ENCODE measurements around the gene RPL7A.
"Not testable (repeated sequence)": the region's sequence is repeated elsewhere in the genome, so short reads cannot be mapped to it uniquely, and the experiment has no call there.

RPL7A gene

GRCh38 chr9:133379153-133380086 is 31.4 kb downstream of the RPL7A start:
- no peaks in the 10 kb centered on the region for H3K36me3 ChIP-seq (ENCODE audit: control insufficient read depth, insufficient read depth, low read length)
- H3K9ac ChIP-seq (ENCODE audit: low read length) = no peak overlapping the region
- H3K27me3 ChIP-seq (ENCODE audit: control insufficient read depth, insufficient read depth, low read length) = no peaks in the 10 kb centered on the region
- peaks cover 7% of the 10 kb centered on the region for H3K4me1 ChIP-seq (ENCODE audit: control insufficient read depth, insufficient read depth, low read length)
- H3K4me3 ChIP-seq (ENCODE audit: low read length) = no peak overlapping the region
- H3K27ac ChIP-seq (ENCODE audit: low read depth, low read length) = no peak overlapping the region

- H3K27ac ChIP-seq (ENCODE audit: low read depth, low read length) = no peak overlapping the region
- H3K4me3 ChIP-seq (ENCODE audit: low read length) = no peak overlapping the region
- no peaks in the 10 kb centered on the region for H3K36me3 ChIP-seq (ENCODE audit: control insufficient read depth, insufficient read depth, low read length)
- H3K9ac ChIP-seq (ENCODE audit: low read length) = no peak overlapping the region
- no peaks in the 10 kb centered on the region for H3K27me3 ChIP-seq (ENCODE audit: control insufficient read depth, insufficient read depth, low read length)
- H3K4me1 ChIP-seq (ENCODE audit: control insufficient read depth, insufficient read depth, low read length) = peaks cover 3% of the 10 kb centered on the region
Observed at GRCh38 chr9:133380734-133381133, 32.7 kb downstream of the RPL7A start.

- Histone ChIP-seq H3K9ac (ENCODE audit: low read length) (no peak overlapping the region), H3K4me3 (ENCODE audit: low read length) (no peak overlapping the region), H3K4me1 (ENCODE audit: control insufficient read depth, insufficient read depth, low read length) (no peaks in the 10 kb centered on the region), H3K36me3 (ENCODE audit: control insufficient read depth, insufficient read depth, low read length) (no peaks in the 10 kb centered on the region), H3K27ac (ENCODE audit: low read depth, low read length) (no peak overlapping the region), H3K27me3 (ENCODE audit: control insufficient read depth, insufficient read depth, low read length) (no peaks in the 10 kb centered on the region)
Observed at GRCh38 chr9:133382507-133383141, 34.6 kb downstream of the RPL7A start.

DNA sequence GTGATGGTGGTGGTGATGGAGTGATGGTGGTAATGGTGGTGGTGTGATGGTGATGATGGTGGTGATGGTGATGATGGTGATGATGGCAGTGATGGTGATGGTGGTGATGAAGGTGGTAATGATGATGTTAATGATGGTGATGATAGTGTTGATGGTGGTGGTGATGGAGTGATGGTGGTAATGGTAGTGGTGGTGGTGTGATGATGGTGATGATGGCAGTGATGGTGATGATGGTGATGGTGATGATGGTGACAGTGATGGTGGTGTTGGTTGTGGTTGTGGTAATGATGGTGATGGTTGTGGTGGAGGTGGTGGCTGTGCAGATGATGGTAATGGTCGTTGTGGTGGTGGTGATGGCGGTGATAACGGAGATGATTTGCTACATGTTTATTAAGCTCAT is 35.4 kb downstream of the RPL7A start:
- no peak overlapping the region for H3K4me3 ChIP-seq (ENCODE audit: low read length)
- no peaks in the 10 kb centered on the region for H3K4me1 ChIP-seq (ENCODE audit: control insufficient read depth, insufficient read depth, low read length)
- H3K36me3 ChIP-seq (ENCODE audit: control insufficient read depth, insufficient read depth, low read length) = no peaks in the 10 kb centered on the region
- H3K9ac ChIP-seq (ENCODE audit: low read length) = no peak overlapping the region
- no peaks in the 10 kb centered on the region for H3K27me3 ChIP-seq (ENCODE audit: control insufficient read depth, insufficient read depth, low read length)
- no peak overlapping the region for H3K27ac ChIP-seq (ENCODE audit: low read depth, low read length)

- Histone ChIP-seq H3K27me3 (ENCODE audit: control insufficient read depth, insufficient read depth, low read length) (no peaks in the 10 kb centered on the region), H3K36me3 (ENCODE audit: control insufficient read depth, insufficient read depth, low read length) (no peaks in the 10 kb centered on the region), H3K4me3 (ENCODE audit: low read length) (no peak overlapping the region), H3K9ac (ENCODE audit: low read length) (no peak overlapping the region), H3K4me1 (ENCODE audit: control insufficient read depth, insufficient read depth, low read length) (no peaks in the 10 kb centered on the region), H3K27ac (ENCODE audit: low read depth, low read length) (no peak overlapping the region)
Observed at GRCh38 chr9:133384736-133385321, 36.8 kb downstream of the RPL7A start.

GRCh38 chr9:133385452-133385851 is 37.4 kb downstream of the RPL7A start:
- Histone ChIP-seq H3K27ac (ENCODE audit: low read depth, low read length) (no peak overlapping the region), H3K36me3 (ENCODE audit: control insufficient read depth, insufficient read depth, low read length) (no peaks in the 10 kb centered on the region), H3K9ac (ENCODE audit: low read length) (no peak overlapping the region), H3K27me3 (ENCODE audit: control insufficient read depth, insufficient read depth, low read length) (no peaks in the 10 kb centered on the region), H3K4me1 (ENCODE audit: control insufficient read depth, insufficient read depth, low read length) (no peaks in the 10 kb centered on the region), H3K4me3 (ENCODE audit: low read length) (no peak overlapping the region)

- no peak overlapping the region for H3K27ac ChIP-seq (ENCODE audit: low read depth, low read length)
- no peaks in the 10 kb centered on the region for H3K36me3 ChIP-seq (ENCODE audit: control insufficient read depth, insufficient read depth, low read length)
- H3K27me3 ChIP-seq (ENCODE audit: control insufficient read depth, insufficient read depth, low read length) = no peaks in the 10 kb centered on the region
- no peaks in the 10 kb centered on the region for H3K4me1 ChIP-seq (ENCODE audit: control insufficient read depth, insufficient read depth, low read length)
- no peak overlapping the region for H3K4me3 ChIP-seq (ENCODE audit: low read length)
- no peak overlapping the region for H3K9ac ChIP-seq (ENCODE audit: low read length)
Observed at GRCh38 chr9:133386338-133386737, 38.3 kb downstream of the RPL7A start.

- Histone ChIP-seq H3K27ac (ENCODE audit: low read depth, low read length) (no peak overlapping the region), H3K27me3 (ENCODE audit: control insufficient read depth, insufficient read depth, low read length) (no peaks in the 10 kb centered on the region), H3K9ac (ENCODE audit: low read length) (no peak overlapping the region), H3K4me3 (ENCODE audit: low read length) (no peak overlapping the region), H3K36me3 (ENCODE audit: control insufficient read depth, insufficient read depth, low read length) (no peaks in the 10 kb centered on the region), H3K4me1 (ENCODE audit: control insufficient read depth, insufficient read depth, low read length) (no peaks in the 10 kb centered on the region)
Observed at GRCh38 chr9:133387680-133388079, 39.7 kb downstream of the RPL7A start.

DNA sequence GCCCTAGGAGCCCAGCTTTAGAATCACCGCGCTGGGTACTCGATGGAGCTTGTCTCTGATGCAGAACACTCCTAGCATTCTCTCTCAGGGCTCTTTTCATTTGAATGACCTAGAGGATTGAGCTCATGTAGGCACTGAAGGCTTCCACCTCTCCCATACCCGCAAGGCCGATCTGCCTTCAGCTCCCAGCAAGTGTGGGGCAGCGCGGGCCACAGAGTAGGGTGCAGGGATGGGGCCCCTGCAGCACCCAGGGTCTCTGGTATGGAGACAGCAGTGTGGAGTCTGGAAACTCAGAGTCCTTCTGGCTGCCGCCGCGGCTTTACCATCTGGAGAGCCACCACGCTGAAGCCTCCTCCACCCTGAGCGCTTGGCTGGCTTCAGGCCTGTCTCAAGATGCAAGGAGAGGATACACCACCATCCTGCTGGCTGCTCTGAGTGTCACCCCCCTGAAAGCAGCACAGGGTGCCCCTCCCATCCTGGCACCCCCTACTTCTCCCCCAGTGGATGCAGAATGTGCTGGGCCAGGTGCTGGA is 41.1 kb downstream of the RPL7A start:
- Histone ChIP-seq H3K4me3 (ENCODE audit: low read length) (no peak overlapping the region), H3K27me3 (ENCODE audit: control insufficient read depth, insufficient read depth, low read length) (no peaks in the 10 kb centered on the region), H3K4me1 (ENCODE audit: control insufficient read depth, insufficient read depth, low read length) (no peaks in the 10 kb centered on the region), H3K36me3 (ENCODE audit: control insufficient read depth, insufficient read depth, low read length) (no peaks in the 10 kb centered on the region), H3K9ac (ENCODE audit: low read length) (no peak overlapping the region), H3K27ac (ENCODE audit: low read depth, low read length) (no peak overlapping the region)

DNA sequence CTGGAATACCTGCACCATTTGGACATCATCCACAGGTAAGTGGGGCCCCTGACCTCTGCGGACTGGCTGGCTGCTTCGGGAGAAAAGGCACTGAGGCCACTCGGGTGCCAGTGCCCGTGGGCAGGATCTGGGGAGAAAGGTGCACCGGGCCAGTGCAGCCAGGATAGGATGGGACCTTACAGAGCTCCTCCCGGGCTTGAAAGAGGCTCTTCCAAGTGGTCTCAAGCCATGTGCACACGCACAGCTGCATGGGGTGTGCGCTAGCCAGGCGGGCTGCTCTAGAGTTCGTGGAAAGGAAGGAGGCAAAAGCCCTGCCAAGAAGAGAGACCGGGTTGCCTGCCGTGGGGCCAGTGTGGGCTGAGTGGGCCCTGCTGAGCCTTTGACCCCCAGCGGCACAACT is 41.5 kb downstream of the RPL7A start:
- H3K27ac ChIP-seq (ENCODE audit: low read depth, low read length) = no peak overlapping the region
- H3K27me3 ChIP-seq (ENCODE audit: control insufficient read depth, insufficient read depth, low read length) = no peaks in the 10 kb centered on the region
- H3K4me1 ChIP-seq (ENCODE audit: control insufficient read depth, insufficient read depth, low read length) = no peaks in the 10 kb centered on the region
- H3K4me3 ChIP-seq (ENCODE audit: low read length) = no peak overlapping the region
- no peak overlapping the region for H3K9ac ChIP-seq (ENCODE audit: low read length)
- no peaks in the 10 kb centered on the region for H3K36me3 ChIP-seq (ENCODE audit: control insufficient read depth, insufficient read depth, low read length)

DNA sequence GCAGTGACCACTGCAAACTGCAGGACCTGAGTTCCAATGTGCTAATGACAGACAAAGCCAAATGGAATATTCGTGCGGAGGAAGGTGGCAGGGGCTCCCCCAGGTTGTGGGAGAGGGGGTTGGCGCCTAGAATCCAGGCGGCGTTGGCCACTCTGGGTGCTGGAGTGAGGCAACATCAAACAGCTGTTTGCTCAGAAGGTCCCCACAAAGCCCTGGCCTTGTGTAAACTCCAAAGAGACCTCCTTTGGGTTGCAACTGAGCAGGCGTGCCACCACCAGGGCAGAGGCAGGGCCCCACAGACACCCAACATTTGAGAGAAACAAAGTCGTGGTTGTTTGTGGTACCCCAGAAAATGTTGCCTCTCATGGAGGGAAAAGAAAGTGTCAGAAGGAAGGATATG is 42.7 kb downstream of the RPL7A start:
- H3K9ac ChIP-seq (ENCODE audit: low read length) = no peak overlapping the region
- no peak overlapping the region for H3K27ac ChIP-seq (ENCODE audit: low read depth, low read length)
- no peaks in the 10 kb centered on the region for H3K36me3 ChIP-seq (ENCODE audit: control insufficient read depth, insufficient read depth, low read length)

GRCh38 chr9:133391449-133391848 is 43.4 kb downstream of the RPL7A start:
- not testable (repeated sequence) for H3K27me3 ChIP-seq (ENCODE audit: control insufficient read depth, insufficient read depth, low read length); H3K4me3 ChIP-seq (ENCODE audit: low read length); H3K36me3 ChIP-seq (ENCODE audit: control insufficient read depth, insufficient read depth, low read length); H3K27ac ChIP-seq (ENCODE audit: low read depth, low read length); H3K9ac ChIP-seq (ENCODE audit: low read length); H3K4me1 ChIP-seq (ENCODE audit: control insufficient read depth, insufficient read depth, low read length)

More for the DNA sequence above, 42.7 kb downstream of the RPL7A start:
- Histone ChIP-seq H3K27me3 (ENCODE audit: control insufficient read depth, insufficient read depth, low read length) (peaks cover 2% of the 10 kb centered on the region), H3K4me1 (ENCODE audit: control insufficient read depth, insufficient read depth, low read length) (no peaks in the 10 kb centered on the region), H3K4me3 (ENCODE audit: low read length) (no peak overlapping the region)
